Activated T-helper 1 cell treated with anti-CD3 and anti-CD28 coated beads, Interleukin-12 subunit alpha, Interleukin-12 subunit beta, Interleukin-2, Interleukin-4 antibody, amounts not matched to agents 30 ng/mL and 10 ng/mL and 1 ng/mL, durations not matched to agents 14 hours and 24 hours and 36 hours (primary cell): Measurements from ENCODE around the gene COL25A1. TPM values are rescaled to one million over a fixed set of nuclear protein-coding genes. Genes with fewer than 3 reads are reported as not detected.

Experiments
- DNase-seq: peaks from one replicate; pipeline ENCODE4 v3.0.0; 2021; ENCODE audit warnings: low spot score
- H3K27ac Mint-ChIP-seq: one replicate; pipeline ENCODE4 v1.8.0; 2021; ENCODE audit warnings: mild to moderate bottlenecking, mixed read lengths
- H3K27me3 Mint-ChIP-seq: one replicate; pipeline ENCODE4 v1.8.0; 2022; ENCODE audit warnings: mild to moderate bottlenecking, moderate library complexity, mixed read lengths; ENCODE audit not compliant: insufficient read depth
- H3K36me3 Mint-ChIP-seq: one replicate; pipeline ENCODE4 v1.8.0; 2021; ENCODE audit warnings: low read depth, mixed read lengths
- H3K4me1 Mint-ChIP-seq: one replicate; pipeline ENCODE4 v1.8.0; 2021; ENCODE audit warnings: low read depth, mixed read lengths
- H3K4me3 Mint-ChIP-seq: one replicate; pipeline ENCODE4 v1.8.0; 2021; ENCODE audit warnings: mild to moderate bottlenecking, moderate library complexity, mixed read lengths
- H3K9me3 Mint-ChIP-seq: one replicate; pipeline ENCODE4 v1.8.0; 2021; ENCODE audit warnings: mixed read lengths
- intact Hi-C: fragments of 100-400 bp; cut with micrococcal nuclease; formaldehyde crosslinking; loops from one replicate; pipeline ENCODE4 v1.15.1; 2024
- total RNA-seq: library from RNA; stranded (reverse); gene quantifications from 2 replicates; pipeline ENCODE4 v1.2.3, GENCODE V29; 2022

Gene COL25A1
- total RNA-seq, 1 donor from 2014 or later: not detected

DNA sequence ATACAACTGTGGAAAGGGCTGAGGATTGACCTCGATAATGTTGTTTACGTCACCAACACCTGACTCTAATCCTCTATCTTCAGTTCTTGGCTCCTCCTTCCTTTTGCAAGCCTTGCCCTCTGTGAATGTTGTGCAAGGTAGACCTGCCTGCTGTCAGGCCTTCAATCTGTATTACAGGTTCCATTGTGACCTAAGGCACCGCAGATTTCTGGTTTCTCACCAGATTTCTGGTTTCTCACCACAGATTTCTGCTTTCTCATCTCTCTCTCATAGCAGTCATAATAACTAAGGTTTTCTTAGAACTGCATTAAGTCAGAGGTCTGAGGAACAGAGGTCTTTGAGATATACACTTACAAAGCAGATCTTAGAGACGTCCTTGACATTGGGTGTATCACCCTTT lies 488.1 kb downstream of the COL25A1 start:
- no peaks in the 10 kb centered on the region for H3K36me3 Mint-ChIP-seq
- no peak for DNase-seq
- no peaks in the 10 kb centered on the region for H3K4me1 Mint-ChIP-seq
- H3K9me3 Mint-ChIP-seq: no peaks in the 10 kb centered on the region
- peaks cover 35% of the 10 kb centered on the region for H3K27me3 Mint-ChIP-seq
- no peak overlapping the region for H3K4me3 Mint-ChIP-seq
- no peak overlapping the region for H3K27ac Mint-ChIP-seq
- intact Hi-C loops: no loop called here

DNA sequence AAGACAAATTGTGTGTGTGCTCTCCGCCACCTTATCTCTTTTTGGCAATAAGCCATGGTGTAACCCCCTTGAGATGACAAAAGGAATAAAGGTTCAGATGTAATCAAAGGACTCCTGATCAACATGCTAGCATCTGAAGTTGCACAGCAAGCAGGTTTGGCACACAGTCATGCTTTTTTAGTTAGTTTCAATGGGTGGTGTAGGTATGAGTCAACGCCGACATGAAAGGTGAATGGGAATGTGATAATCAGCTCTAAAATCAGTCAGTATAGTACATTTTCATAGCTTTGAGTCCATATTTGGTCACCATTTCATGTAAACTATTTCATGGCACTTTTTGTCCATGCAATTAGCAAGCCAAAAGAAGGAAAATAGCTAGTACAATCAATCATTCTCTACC lies 489.2 kb downstream of the COL25A1 start:
- H3K4me1 Mint-ChIP-seq: no peaks in the 10 kb centered on the region
- no peak overlapping the region for H3K27ac Mint-ChIP-seq
- intact Hi-C loops: no loop called here
- no peaks in the 10 kb centered on the region for H3K36me3 Mint-ChIP-seq
- no peak for DNase-seq
- H3K27me3 Mint-ChIP-seq: peaks cover 35% of the 10 kb centered on the region
- no peaks in the 10 kb centered on the region for H3K9me3 Mint-ChIP-seq
- H3K4me3 Mint-ChIP-seq: no peak overlapping the region

GRCh38 chr4:108811486-108811885 lies 491.0 kb downstream of the COL25A1 start:
- DNase-seq: no peak
- Mint-ChIP-seq H3K27ac (no peak overlapping the region), H3K36me3 (no peaks in the 10 kb centered on the region), H3K4me1 (no peaks in the 10 kb centered on the region), H3K4me3 (no peak overlapping the region), H3K27me3 (peaks cover 35% of the 10 kb centered on the region), H3K9me3 (no peaks in the 10 kb centered on the region)
- intact Hi-C loops: no loop called here

GRCh38 chr4:108810087-108810486 lies 492.4 kb downstream of the COL25A1 start:
- Mint-ChIP-seq H3K36me3 (no peaks in the 10 kb centered on the region), H3K4me3 (no peak overlapping the region)

DNA sequence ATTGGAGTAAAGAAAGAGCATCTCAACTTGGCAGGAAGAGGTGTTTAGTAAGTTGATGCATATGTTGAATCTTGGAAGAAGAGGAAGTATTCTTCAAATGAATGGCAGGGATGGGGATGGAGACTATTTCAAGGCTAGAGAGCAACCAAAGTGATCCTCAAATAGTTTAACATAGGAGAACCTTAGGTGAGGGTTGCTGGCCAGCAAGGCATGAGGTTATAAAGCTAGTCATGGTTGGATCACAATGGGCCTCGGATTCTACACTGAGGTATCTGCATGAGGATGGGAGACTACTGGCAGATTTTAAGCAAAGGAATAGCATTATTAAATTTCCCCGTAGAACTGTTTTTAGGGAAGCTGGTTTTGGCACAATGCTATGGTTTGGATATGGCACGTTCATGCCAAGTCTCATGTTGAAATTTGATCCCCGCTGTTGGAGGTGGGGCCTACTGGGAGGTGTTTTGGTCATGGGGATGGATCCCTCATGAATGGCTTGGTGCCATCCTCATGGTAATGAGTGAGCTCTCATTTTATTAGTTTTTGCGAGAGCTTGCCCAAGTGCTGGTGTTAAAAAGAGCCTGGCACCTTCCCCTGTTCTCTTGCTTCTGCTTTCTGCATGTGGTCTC lies 497.7 kb downstream of the COL25A1 start:
- no peaks in the 10 kb centered on the region for H3K9me3 Mint-ChIP-seq
- intact Hi-C loops: no loop called here

More at GRCh38 chr4:108810087-108810486, 492.4 kb downstream of the COL25A1 start:
- intact Hi-C loops: no loop called here
- peaks cover 24% of the 10 kb centered on the region for H3K27me3 Mint-ChIP-seq
- H3K4me1 Mint-ChIP-seq: no peaks in the 10 kb centered on the region
- H3K9me3 Mint-ChIP-seq: no peaks in the 10 kb centered on the region
- DNase-seq: no peak
- H3K27ac Mint-ChIP-seq: no peak overlapping the region

DNA sequence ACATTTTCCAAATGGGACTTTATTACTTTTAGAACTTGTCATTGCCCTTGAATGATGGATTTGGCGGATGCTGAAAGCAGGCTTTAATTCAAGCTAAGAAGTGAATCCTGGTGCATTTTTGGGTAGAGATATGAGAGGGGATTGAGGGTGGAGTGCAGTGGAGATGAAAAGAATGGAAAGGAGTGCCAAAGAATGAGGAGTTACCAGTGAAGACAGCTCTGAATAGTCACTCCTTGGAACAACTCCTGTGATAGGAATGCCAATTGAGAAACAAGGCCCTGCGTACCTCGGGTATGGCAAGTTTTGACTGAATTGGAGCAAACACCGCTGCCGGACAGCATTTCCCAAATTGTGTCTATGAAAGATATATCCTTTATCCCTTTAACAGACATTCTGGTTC lies 503.2 kb downstream of the COL25A1 start:
- no peaks in the 10 kb centered on the region for H3K9me3 Mint-ChIP-seq
- no peaks in the 10 kb centered on the region for H3K4me1 Mint-ChIP-seq
- intact Hi-C loops: no loop called here
- H3K36me3 Mint-ChIP-seq: no peaks in the 10 kb centered on the region
- no peak overlapping the region for H3K4me3 Mint-ChIP-seq
- no peak overlapping the region for H3K27ac Mint-ChIP-seq
- no peak for DNase-seq
- H3K27me3 Mint-ChIP-seq: peaks cover 2% of the 10 kb centered on the region

More for the DNA sequence above, 497.7 kb downstream of the COL25A1 start:
- H3K4me1 Mint-ChIP-seq: no peaks in the 10 kb centered on the region
- DNase-seq: no peak
- H3K27ac Mint-ChIP-seq: no peak overlapping the region
- H3K4me3 Mint-ChIP-seq: no peak overlapping the region
- peaks cover 6% of the 10 kb centered on the region for H3K27me3 Mint-ChIP-seq
- no peaks in the 10 kb centered on the region for H3K36me3 Mint-ChIP-seq

DNA sequence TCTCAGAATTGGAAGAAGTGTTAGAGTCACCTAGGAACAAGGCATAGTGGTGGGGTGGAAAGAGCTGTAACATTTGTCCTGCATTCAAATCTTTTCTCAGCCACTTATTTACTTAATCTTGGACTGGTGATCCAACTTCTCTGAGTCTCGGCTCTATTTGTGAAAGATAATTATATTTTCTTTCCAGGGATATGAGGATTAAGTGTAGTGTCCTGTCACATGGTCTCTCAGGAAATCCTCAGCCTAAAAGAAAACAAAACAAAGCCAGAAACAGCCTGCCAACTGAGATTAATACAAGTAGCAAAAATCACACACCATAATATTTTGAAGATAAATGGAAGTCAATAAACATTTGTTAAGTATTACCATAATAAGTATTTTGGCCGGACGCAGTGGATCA lies 506.3 kb downstream of the COL25A1 start:
- Mint-ChIP-seq H3K27me3 (peaks cover 2% of the 10 kb centered on the region), H3K4me1 (no peaks in the 10 kb centered on the region), H3K27ac (no peak overlapping the region), H3K4me3 (no peak overlapping the region), H3K36me3 (no peaks in the 10 kb centered on the region), H3K9me3 (no peaks in the 10 kb centered on the region)
- intact Hi-C loops: no loop called here
- no peak for DNase-seq

- no peak for DNase-seq
- Mint-ChIP-seq H3K36me3 (no peaks in the 10 kb centered on the region), H3K4me3 (no peak overlapping the region), H3K27ac (no peak overlapping the region), H3K4me1 (no peaks in the 10 kb centered on the region), H3K9me3 (no peaks in the 10 kb centered on the region), H3K27me3 (peaks cover 2% of the 10 kb centered on the region)
- intact Hi-C loops: no loop called here
These were observed 506.7 kb downstream of the COL25A1 start for GRCh38 chr4:108795733-108796132.

DNA sequence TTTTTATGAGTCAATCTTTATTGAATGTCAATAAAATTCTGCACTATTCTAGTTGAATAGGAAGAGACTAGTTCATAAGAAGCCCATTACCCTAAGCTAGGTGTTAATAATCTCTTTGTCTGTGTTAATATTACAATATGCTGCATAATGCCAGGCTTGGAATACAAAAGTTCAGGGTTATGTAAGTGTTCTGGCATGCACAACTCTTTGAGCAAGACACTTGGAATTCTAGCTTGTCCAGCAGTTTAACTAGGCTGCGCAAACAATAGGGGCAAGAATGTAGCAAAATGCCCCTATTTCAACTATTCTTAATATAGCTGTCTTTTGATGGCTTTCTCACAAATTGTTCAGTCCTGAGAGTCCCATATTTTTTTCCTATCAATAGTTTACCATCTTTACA lies 508.3 kb downstream of the COL25A1 start:
- H3K27ac Mint-ChIP-seq: no peak overlapping the region
- no peaks in the 10 kb centered on the region for H3K4me1 Mint-ChIP-seq
- DNase-seq: no peak
- peaks cover 2% of the 10 kb centered on the region for H3K27me3 Mint-ChIP-seq
- no peaks in the 10 kb centered on the region for H3K36me3 Mint-ChIP-seq
- H3K4me3 Mint-ChIP-seq: no peak overlapping the region
- intact Hi-C loops: no loop called here
- H3K9me3 Mint-ChIP-seq: no peaks in the 10 kb centered on the region

DNA sequence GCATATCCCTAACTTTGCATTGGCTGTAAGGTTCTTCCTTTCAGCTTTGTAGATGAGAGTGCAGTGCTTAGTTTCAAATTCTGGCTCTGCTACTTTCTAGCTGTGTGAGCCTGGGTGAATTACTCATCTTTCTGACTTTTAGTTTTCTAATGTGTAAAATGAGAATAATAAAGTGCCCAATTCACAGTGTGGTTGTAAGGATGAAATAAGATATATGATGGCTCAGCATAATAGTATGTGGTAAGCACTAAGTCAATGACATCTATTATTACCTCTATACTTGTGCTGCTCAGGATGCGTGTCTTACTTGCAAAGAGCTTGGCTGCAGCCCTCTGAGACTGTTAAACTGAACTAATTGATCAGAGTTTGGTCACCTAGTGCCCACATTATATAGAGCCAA lies 509.0 kb downstream of the COL25A1 start:
- intact Hi-C loops: no loop called here
- peaks cover 2% of the 10 kb centered on the region for H3K27me3 Mint-ChIP-seq
- H3K4me3 Mint-ChIP-seq: no peak overlapping the region
- H3K27ac Mint-ChIP-seq: no peak overlapping the region
- no peak for DNase-seq
- H3K36me3 Mint-ChIP-seq: no peaks in the 10 kb centered on the region
- no peaks in the 10 kb centered on the region for H3K4me1 Mint-ChIP-seq
- no peaks in the 10 kb centered on the region for H3K9me3 Mint-ChIP-seq

GRCh38 chr4:108788731-108789130 lies 513.7 kb downstream of the COL25A1 start:
- Mint-ChIP-seq H3K4me1 (no peaks in the 10 kb centered on the region), H3K36me3 (no peaks in the 10 kb centered on the region), H3K9me3 (no peaks in the 10 kb centered on the region), H3K4me3 (no peak overlapping the region), H3K27ac (no peak overlapping the region), H3K27me3 (no peaks in the 10 kb centered on the region)
- DNase-seq: no peak
- intact Hi-C loops: no loop called here

- Mint-ChIP-seq H3K36me3 (no peaks in the 10 kb centered on the region), H3K9me3 (no peaks in the 10 kb centered on the region), H3K4me3 (no peak overlapping the region), H3K27me3 (no peaks in the 10 kb centered on the region), H3K4me1 (no peaks in the 10 kb centered on the region), H3K27ac (no peak overlapping the region)
- DNase-seq: no peak
- intact Hi-C loops: no loop called here
These were observed 514.7 kb downstream of the COL25A1 start for GRCh38 chr4:108787724-108788123.

- Mint-ChIP-seq H3K4me3 (no peak overlapping the region), H3K36me3 (no peaks in the 10 kb centered on the region), H3K4me1 (no peaks in the 10 kb centered on the region), H3K27me3 (no peaks in the 10 kb centered on the region), H3K9me3 (no peaks in the 10 kb centered on the region), H3K27ac (no peak overlapping the region)
- no peak for DNase-seq
- intact Hi-C loops: no loop called here
These were observed 515.4 kb downstream of the COL25A1 start for GRCh38 chr4:108787106-108787505.

DNA sequence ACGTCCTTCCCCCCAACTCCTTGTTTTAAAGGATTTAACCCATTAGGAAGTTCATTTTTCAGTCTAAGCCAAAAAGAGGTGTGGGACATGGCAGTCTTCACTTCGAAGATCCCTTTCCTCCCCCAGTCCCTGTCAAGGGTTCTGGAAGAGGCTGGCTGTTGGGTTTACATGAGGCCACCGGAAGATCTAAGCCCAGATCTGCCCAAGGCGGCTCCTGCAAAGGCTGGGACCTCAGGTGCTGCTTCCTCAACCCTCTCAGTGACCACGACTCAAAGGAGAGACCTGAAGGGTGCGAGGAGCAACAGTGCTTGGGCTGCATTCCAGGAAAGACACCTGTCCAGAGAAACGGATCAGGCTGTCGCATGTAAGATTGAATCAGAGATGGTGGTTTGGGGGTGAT lies 516.1 kb downstream of the COL25A1 start:
- intact Hi-C loops: no loop called here
- Mint-ChIP-seq H3K27me3 (no peaks in the 10 kb centered on the region), H3K9me3 (no peaks in the 10 kb centered on the region), H3K27ac (no peak overlapping the region), H3K4me1 (no peaks in the 10 kb centered on the region), H3K4me3 (no peak overlapping the region), H3K36me3 (no peaks in the 10 kb centered on the region)
- no peak for DNase-seq
